Subcutaneous adipose tissue (tissue), 4 donors: ENCODE results near the gene TULP4. TPM values are rescaled to one million over a fixed set of nuclear protein-coding genes. Genes with fewer than 3 reads are reported as not detected.

Experiments
- total RNA-seq, 4 donors: library from RNA; depleted of rRNA; stranded (reverse); fragments of >200 nt; gene quantifications; one replicate each; pipeline ENCODE4 v1.1.0, GENCODE V29; 2016
- TF ChIP-seq, protein P1 (sequence below): fragments of 450-650 bp; IDR thresholded peaks from one replicate; pipeline ENCODE4 v1.5.1; 2016; ENCODE audit warnings: low read depth, mild to moderate bottlenecking, control low read depth, antibody characterized with exemption, moderate library complexity

TULP4 gene
- total RNA-seq, 4 donors from 2014 or later = 83.6 to 170 (median 123) TPM

DNA sequence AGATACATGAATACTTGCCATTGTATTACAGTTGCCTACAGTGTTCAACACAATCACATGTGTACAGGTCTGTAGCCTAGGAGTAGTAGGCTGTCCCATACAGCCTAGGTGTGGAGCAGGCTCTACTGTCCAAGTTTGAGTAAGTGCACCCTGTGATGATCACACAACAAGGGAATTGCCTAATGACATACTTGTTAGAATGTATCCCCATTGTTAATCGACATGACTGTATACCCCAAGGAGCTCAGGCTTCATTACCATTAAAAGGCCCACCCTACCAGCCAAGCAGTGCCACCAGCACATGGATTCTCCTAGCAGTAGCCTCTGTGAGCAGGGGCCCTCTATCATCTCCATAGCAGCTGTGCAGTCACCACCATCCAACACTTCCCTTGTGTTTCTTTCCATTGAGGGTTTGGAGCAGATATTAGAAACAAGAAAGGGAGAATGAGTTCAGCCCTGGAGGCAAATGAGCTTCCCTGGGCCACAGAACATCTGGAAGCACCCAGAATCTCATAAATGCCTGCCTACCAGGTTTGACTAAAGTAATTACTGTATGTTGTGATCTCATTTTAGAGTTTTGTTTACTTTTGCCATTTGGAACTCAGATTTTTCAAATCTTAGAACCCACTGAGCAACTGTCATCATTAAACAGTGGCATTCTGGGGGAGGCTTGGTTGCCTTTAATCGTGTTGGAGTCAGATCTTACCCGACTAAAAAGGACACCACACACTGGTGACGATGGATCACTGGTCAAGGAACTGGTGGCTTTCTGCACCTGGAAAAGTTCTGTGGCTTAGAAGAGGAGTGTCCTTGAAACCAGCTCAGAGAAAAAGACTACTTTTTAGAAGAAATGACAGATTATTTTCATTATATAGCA is 104.9 kb downstream of the TULP4 start:
- TF ChIP-seq, protein P1, sequence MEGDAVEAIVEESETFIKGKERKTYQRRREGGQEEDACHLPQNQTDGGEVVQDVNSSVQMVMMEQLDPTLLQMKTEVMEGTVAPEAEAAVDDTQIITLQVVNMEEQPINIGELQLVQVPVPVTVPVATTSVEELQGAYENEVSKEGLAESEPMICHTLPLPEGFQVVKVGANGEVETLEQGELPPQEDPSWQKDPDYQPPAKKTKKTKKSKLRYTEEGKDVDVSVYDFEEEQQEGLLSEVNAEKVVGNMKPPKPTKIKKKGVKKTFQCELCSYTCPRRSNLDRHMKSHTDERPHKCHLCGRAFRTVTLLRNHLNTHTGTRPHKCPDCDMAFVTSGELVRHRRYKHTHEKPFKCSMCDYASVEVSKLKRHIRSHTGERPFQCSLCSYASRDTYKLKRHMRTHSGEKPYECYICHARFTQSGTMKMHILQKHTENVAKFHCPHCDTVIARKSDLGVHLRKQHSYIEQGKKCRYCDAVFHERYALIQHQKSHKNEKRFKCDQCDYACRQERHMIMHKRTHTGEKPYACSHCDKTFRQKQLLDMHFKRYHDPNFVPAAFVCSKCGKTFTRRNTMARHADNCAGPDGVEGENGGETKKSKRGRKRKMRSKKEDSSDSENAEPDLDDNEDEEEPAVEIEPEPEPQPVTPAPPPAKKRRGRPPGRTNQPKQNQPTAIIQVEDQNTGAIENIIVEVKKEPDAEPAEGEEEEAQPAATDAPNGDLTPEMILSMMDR = no peak

DNA sequence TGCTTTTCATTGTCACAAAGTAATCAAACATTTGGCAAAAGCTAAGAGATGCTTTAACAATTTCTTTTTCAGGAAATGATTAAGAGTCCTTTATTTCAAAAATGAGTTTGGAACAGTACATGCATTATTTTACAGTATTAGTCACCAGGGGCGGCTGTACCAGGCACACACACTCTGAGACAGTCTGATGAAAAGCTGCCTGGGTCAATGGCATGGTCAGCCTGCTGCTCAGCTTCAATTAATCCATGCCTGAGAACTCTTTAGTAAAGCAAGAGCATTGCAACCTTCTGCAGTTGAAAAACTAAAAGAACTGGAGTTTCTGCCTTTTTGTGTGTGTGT is 105.5 kb downstream of the TULP4 start:
- TF ChIP-seq, protein P1 = no peak

DNA sequence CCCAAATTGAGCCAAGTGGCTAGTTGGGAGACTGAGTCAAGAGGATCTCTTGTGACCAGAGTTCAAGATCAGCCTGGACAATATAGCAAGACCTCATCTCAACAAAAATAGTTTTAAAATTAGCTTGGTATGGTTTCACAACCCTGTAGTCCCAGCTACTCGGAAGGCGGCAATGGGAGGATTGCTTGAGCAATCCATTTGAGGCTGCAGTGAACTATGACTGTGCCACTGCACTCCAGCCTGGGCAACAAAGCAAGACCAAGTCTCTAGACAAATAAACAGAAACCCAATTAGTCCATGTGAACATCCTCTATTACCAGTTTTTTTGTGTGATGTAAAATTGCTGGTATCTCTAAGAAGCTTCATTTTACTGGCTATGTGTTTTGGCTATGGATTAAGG is 106.2 kb downstream of the TULP4 start:
- TF ChIP-seq, protein P1 = no peak

DNA sequence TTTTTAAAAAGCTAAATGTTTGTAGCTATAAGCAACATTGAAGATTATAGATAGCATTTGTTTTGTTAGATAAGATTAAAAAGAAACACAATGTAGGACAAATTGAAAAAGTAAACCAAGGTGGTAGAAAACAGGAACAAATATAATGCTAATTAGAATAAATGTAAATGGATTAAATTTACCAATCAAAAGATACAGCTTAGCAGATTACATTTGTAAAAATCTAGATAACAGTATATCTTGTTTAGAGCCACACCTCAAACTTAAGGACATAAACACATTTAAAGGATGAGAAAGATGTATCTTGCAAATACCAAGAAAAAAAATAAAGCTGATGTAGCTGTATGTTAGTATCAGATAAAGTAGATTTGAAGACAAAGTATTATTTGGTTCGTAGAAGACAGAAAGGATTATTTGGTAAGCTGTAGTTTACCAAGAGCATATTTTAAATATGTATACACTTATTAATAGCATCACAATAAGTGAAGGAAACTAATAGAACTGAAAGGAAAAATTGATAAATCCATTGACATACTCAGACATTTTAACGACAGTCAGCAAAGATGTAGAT is 107.2 kb downstream of the TULP4 start:
- TF ChIP-seq, protein P1 = no peak

DNA sequence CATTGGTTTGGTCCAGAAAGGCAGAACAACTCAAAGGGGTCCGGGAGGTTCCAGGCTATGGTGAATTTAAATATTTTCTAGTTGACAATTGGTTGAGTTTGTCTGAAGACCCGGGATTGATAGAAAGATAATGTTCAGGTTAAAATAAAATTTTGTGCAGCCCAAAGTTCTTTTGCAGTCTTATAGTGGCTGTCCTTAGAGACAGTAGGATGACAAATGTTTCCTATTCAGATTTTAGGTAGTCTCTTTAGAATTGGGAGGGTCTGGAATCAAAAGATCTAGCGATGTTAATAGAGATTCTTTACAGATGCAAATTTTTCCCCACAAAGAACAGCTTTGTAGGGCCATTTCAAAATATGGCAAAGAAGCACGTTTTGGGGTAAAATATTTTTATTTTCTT is 109.1 kb downstream of the TULP4 start:
- TF ChIP-seq, protein P1 = no peak

DNA sequence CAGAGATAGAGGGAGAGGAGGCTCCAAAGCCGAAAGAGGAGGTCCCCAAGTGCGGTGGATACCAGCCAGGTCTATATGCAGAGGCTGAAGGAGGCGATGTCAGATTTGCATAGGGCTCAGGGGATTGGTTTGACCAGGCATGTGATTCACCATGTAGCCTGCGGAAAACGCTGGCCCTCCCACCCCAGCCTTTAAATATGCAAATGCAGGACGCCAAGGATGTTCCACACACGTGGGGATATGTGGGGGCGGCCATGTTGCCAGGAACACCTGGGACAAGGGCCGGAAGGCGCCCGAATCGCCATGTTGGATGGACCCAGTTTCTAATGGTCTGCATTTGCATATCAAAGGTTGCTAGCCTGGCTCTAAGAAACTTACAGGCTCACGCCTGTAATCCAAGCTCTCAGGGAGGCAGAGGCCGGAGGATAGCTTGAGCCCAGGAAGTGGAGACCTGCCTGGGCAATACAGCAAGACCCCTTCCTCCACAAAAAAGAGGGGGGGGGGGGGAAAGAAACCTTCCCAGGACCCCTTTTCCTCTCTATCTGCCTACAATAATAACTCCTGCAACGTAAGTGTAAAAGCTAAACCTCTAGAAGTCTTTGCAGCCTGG is 110.5 kb downstream of the TULP4 start:
- TF ChIP-seq, protein P1 = no peak

DNA sequence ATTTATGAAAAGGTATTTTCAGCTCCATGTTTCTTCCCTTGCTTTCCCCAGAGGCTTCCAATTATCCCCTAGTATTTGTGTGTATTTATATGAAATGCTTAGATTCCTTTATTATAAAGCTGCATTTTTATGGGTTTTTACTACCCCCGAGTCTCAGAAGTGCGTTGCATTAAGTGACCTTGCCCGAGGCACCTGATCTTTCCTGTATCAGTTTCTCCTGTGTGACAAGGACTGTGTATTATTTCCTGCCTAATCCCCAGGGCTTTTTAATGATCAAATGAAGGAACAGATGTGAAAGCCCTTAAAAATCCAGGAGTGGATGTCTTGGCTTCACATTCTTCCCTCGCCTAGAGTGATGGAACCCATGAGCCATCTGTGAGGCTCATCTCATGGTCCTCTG is 118.8 kb downstream of the TULP4 start:
- TF ChIP-seq, protein P1 = no peak
